A549 treated with GW870086 at 1 μM for 4 hours (cell line): ENCODE results near the gene RAD51C. TPM values are rescaled to one million over a fixed set of nuclear protein-coding genes. Genes with fewer than 3 reads are reported as not detected.

ENCODE experiments used
- total RNA-seq: library from RNA; stranded (reverse); fragments of 200-300 nt; extraction: Qiagen RNA extraction; gene quantifications from 5 replicates; pipeline ENCODE4 v1.2.3, GENCODE V29; 2022; ENCODE audit warnings: low read depth

The RAD51C gene
- 52.1 to 62.1 TPM (median 57.3 TPM) in 5 replicates for total RNA-seq

DNA sequence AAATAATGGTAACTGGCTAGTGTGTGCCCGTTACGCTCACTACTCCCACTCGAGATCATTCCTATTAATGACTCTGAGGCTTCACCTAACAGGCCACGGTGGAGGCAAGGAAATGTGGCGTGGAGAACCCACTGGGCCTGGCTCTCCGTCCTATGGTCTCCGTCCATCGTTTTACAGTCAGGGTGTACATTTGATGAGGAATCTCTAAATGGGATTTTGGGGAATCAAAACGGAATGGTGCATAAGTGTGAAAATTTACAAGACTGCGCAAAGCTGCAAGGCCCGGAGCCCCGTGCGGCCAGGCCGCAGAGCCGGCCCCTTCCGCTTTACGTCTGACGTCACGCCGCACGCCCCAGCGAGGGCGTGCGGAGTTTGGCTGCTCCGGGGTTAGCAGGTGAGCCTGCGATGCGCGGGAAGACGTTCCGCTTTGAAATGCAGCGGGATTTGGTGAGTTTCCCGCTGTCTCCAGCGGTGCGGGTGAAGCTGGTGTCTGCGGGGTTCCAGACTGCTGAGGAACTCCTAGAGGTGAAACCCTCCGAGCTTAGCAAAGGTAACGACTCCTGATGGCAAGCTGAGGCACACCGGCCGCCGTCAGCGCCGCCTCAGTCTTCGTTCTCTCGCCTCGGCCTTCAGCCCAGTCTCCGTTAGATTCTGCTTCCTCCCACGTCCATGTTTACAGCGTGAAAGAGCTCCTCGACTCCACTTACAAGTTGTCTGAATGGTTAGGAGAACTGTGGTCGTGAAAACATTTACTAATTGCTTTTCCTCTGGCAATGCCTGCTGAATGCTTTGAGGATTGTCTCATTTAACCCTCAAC lies at the start of gene RAD51C:
Gene RAD51C, plus strand, starts transcription at position 364 of the 817 bp plus-strand sequence. Its CDS starts 42 bp downstream, at position 406.

DNA sequence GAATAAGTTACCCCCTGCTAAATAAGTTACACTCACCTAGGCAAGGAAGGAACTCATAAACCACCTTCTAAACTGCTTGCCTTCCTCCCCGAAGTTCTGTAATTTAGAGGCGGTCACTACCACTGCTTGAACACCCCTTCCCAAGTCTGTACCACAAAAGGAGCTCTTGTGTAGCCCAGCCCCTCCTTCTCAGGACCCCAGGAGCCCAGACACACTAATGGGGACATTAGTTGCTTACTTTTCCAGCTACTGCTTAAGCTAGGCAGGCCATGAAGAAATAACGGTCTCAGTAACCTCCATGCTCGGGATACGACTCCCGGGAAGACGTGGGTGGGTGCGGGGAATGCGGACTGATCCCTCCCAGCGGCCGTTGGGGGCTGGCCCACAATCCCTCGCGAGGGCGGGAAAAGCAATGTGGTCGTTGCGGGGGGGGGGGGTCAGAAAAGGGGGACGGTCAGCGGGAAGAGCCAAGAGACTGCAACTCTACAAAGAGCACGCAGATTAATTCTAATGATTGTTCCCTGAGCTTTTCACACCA lies 632 bp upstream of the RAD51C start, which contains the start of gene TEX14:
Gene TEX14, minus strand, starts transcription at position 345 of the 538 bp plus-strand sequence. CDS start 40,044 bp downstream, outside the sequence.

DNA sequence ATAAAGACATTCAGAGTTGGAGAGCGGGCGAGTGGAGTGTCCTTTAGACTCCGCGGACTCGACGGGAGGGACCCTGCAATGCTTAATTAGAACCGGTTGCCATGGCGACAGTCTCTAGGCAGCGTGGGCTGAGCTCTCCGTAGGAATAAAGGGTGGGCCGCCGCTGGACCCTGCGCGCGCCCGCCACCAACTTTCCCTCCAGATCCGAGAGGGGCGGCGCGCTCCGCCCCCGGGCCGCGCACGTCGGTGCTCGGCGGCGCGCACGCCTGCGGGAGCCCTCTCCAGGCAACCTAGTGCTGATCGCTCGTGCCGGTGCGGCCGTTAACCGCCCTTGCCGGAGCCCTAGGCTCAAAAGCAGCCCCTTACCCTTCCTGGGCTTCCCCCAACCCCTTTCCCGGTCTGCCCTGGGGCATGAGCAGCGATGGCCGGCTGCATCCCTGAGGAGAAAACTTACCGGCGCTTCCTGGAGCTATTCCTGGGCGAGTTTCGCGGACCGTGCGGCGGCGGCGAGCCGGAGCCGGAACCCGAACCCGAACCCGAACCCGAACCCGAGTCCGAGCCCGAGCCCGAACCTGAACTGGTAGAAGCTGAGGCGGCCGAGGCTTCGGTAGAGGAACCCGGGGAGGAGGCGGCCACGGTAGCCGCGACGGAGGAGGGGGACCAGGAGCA lies 63.3 kb downstream of the RAD51C start, which contains the start of gene PPM1E:
Gene PPM1E, plus strand, starts transcription at position 278 of the 669 bp plus-strand sequence.

Other genes with a start within 250 kb of the RAD51C start
- gene HSF5, start 204.2 kb upstream of the RAD51C start, total RNA-seq, result not detected in 5 replicates
- gene MTMR4, start 178.0 kb upstream of the RAD51C start, total RNA-seq, result 6.2 to 10.1 TPM (median 8.3 TPM) in 5 replicates
- 0.12 to 0.47 TPM (median 0.29 TPM) in 5 replicates for gene TEX14, start 557 bp upstream of the RAD51C start, total RNA-seq
- 0.03 to 0.10 TPM (median 0.05 TPM) in 4 of 5 replicates, not detected in the other for gene PPM1E, start 63.3 kb downstream of the RAD51C start, total RNA-seq